ENCODE measurements around the gene ACSS3.

ACSS3 gene

GRCh38 chr12:81125691-81126090 lies 47.8 kb downstream of the ACSS3 start:
- Histone ChIP-seq H3K4me3 (ENCODE audit: low read depth, low read length) (no peak overlapping the region), H3K27me3 (replicated peaks) (no peaks in the 10 kb centered on the region), H3K36me3 (replicated peaks) (no peaks in the 10 kb centered on the region), H3K27ac (no peak overlapping the region)
- DNase-seq = no peak
- in situ Hi-C loops (cut with HindIII; ENCODE audit: low pct_ligation_motif_present, low sequenced_read_pairs) = no loop called here
- TF ChIP-seq, protein P1, sequence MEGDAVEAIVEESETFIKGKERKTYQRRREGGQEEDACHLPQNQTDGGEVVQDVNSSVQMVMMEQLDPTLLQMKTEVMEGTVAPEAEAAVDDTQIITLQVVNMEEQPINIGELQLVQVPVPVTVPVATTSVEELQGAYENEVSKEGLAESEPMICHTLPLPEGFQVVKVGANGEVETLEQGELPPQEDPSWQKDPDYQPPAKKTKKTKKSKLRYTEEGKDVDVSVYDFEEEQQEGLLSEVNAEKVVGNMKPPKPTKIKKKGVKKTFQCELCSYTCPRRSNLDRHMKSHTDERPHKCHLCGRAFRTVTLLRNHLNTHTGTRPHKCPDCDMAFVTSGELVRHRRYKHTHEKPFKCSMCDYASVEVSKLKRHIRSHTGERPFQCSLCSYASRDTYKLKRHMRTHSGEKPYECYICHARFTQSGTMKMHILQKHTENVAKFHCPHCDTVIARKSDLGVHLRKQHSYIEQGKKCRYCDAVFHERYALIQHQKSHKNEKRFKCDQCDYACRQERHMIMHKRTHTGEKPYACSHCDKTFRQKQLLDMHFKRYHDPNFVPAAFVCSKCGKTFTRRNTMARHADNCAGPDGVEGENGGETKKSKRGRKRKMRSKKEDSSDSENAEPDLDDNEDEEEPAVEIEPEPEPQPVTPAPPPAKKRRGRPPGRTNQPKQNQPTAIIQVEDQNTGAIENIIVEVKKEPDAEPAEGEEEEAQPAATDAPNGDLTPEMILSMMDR (IDR thresholded peaks at IDR 0.05; ENCODE audit: low read depth, low read length, missing control alignments) = no peak

DNA sequence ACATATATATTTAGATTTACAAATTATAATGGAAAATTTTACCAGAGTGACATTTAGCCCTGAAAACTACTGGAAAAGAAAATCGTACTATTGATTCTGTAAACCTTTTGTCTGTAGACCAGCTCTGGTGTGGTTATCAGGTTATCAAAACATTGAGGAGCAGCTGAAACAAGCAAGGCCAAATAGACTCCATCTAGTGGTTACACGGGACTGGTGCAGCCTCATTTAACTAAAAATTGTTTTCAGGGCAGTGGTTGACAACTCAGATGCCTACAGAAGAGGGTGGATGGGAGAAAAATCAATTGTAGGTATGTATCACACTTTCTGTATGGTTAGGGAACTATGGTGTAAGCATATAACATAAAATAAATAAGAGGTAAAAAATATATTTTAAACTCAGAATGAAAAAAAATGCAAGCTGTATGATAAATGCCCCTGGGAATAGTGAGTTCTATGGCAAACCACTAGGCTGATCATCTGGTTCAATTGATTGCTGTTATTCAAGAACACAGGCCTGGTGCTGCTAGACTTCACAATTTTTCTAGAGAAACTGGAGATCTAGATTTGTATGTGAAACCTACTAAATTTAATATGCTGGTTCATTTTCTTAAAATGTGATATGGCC lies 51.2 kb downstream of the ACSS3 start:
- in situ Hi-C loops (cut with HindIII; ENCODE audit: low pct_ligation_motif_present, low sequenced_read_pairs) = no loop called here
- Histone ChIP-seq H3K36me3 (replicated peaks) (no peaks in the 10 kb centered on the region), H3K27me3 (replicated peaks) (no peaks in the 10 kb centered on the region), H3K27ac (no peak overlapping the region), H3K4me3 (ENCODE audit: low read depth, low read length) (no peak overlapping the region)
- TF ChIP-seq, protein P1 (IDR thresholded peaks at IDR 0.05; ENCODE audit: low read depth, low read length, missing control alignments) = peak; percentile 90
- DNase-seq = peak; percentile 62

DNA sequence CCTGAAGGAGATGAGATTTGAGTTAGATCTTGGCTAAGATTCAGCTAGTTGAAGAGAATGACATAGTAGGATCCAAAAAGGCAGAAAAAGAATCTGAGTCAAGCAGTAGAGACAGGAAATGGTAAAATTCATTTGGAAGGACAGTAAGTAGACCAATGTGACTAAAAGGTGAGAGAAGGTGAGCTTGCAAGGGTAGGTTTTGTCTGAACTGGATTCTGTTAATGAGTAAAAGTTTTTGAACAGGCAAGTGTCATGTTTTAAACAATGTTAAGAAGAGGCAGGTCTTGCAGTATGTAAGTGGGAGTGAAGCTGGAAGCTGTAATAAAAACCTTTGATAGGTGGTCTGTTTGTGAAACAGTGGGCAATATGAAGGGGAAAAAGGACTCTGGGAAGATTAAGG lies 58.6 kb downstream of the ACSS3 start:
- TF ChIP-seq, protein P1 (IDR thresholded peaks at IDR 0.05; ENCODE audit: low read depth, low read length, missing control alignments) = no peak
- Histone ChIP-seq H3K4me3 (ENCODE audit: low read depth, low read length) (no peak overlapping the region), H3K27me3 (replicated peaks) (no peaks in the 10 kb centered on the region), H3K36me3 (replicated peaks) (no peaks in the 10 kb centered on the region), H3K27ac (no peak overlapping the region)
- DNase-seq = no peak
- in situ Hi-C loops (cut with HindIII; ENCODE audit: low pct_ligation_motif_present, low sequenced_read_pairs) = no loop called here

GRCh38 chr12:81137801-81138200 lies 59.9 kb downstream of the ACSS3 start:
- H3K36me3 ChIP-seq (replicated peaks) = no peaks in the 10 kb centered on the region
- TF ChIP-seq, protein P1 (IDR thresholded peaks at IDR 0.05; ENCODE audit: low read depth, low read length, missing control alignments) = no peak
- in situ Hi-C loops (cut with HindIII; ENCODE audit: low pct_ligation_motif_present, low sequenced_read_pairs) = no loop called here
- H3K4me3 ChIP-seq (ENCODE audit: low read depth, low read length) = no peak overlapping the region
- no peaks in the 10 kb centered on the region for H3K27me3 ChIP-seq (replicated peaks)
- no peak overlapping the region for H3K27ac ChIP-seq
- no peak for DNase-seq

DNA sequence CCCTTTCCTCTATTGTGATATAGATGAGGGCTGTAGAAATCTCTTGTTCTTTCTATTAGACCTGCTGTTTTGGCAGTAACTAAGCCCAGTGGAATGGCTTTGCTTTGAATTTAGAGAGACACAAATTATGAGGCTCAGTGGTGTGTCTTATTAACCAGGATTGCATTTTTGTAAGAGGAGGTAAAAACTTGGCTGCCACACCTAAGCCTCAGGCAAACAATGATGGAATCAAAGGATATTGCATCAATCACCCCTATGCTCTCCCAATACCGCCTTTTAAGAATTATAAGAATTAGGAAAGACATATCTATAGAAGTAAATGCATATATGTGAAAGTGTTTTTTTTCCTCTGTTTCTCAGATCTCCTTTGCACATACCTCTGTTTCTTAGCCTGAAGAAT lies 63.3 kb downstream of the ACSS3 start:
- TF ChIP-seq, protein P1 (IDR thresholded peaks at IDR 0.05; ENCODE audit: low read depth, low read length, missing control alignments) = no peak
- in situ Hi-C loops (cut with HindIII; ENCODE audit: low pct_ligation_motif_present, low sequenced_read_pairs) = no loop called here
- no peak for DNase-seq

GRCh38 chr12:81143057-81143456 lies 65.2 kb downstream of the ACSS3 start:
- in situ Hi-C loops (cut with HindIII; ENCODE audit: low pct_ligation_motif_present, low sequenced_read_pairs) = no loop called here

More for the DNA sequence above, 63.3 kb downstream of the ACSS3 start:
- Histone ChIP-seq H3K27ac (no peak overlapping the region), H3K27me3 (replicated peaks) (no peaks in the 10 kb centered on the region), H3K4me3 (ENCODE audit: low read depth, low read length) (no peak overlapping the region), H3K36me3 (replicated peaks) (no peaks in the 10 kb centered on the region)

More at GRCh38 chr12:81143057-81143456, 65.2 kb downstream of the ACSS3 start:
- H3K27ac ChIP-seq = no peak overlapping the region
- no peaks in the 10 kb centered on the region for H3K27me3 ChIP-seq (replicated peaks)
- TF ChIP-seq, protein P1 (IDR thresholded peaks at IDR 0.05; ENCODE audit: low read depth, low read length, missing control alignments) = no peak
- no peak overlapping the region for H3K4me3 ChIP-seq (ENCODE audit: low read depth, low read length)
- H3K36me3 ChIP-seq (replicated peaks) = no peaks in the 10 kb centered on the region
- DNase-seq = no peak

All from brain microvascular endothelial cell (primary cell).